Ovary (tissue), 3 donors: Measurements from ENCODE around the gene CACNA1S.

Experiments used
- CTCF ChIP-seq, 3 donors: fragments of 450-650 bp in 2 of 3; fragments of 200-600 bp in 1 of 3; IDR thresholded peaks; one replicate each; pipeline versions ENCODE4 v1.5.1 to v1.8.0; 2016 to 2022; ENCODE audit warnings: antibody characterized with exemption in 3 of 3, mild to moderate bottlenecking in 1 of 3
- EP300 ChIP-seq: sonication (generic); formaldehyde crosslinking; IDR thresholded peaks from one replicate; pipeline ENCODE4 v1.6.1; 2017; ENCODE audit warnings: antibody characterized with exemption
- donor health status: DM: no; HTN: no; CAD: no.

GRCh38 chr1:201142011-201142848 is 30.0 kb upstream of the CACNA1S start:
- TF ChIP-seq CTCF (IDR thresholded peaks at IDR 0.05) (no peak), EP300 (no peak)
